Neural cell (in vitro differentiated cells): ENCODE data around the gene ZNF276.

ENCODE experiments used
- EP300 ChIP-seq: fragments of 450-650 bp; conservative IDR thresholded peaks from 2 replicates; pipeline ENCODE4 v1.6.1; 2014; ENCODE audit warnings: antibody characterized with exemption, mild to moderate bottlenecking, moderate library complexity; ENCODE audit not compliant: poor library complexity, severe bottlenecking
- MXI1 ChIP-seq: fragments of 450-650 bp; conservative IDR thresholded peaks from 2 replicates; pipeline ENCODE4 v1.6.1; 2014; ENCODE audit warnings: antibody characterized with exemption, mild to moderate bottlenecking; ENCODE audit not compliant: poor library complexity, severe bottlenecking
- RAD21 ChIP-seq: fragments of 450-650 bp; conservative IDR thresholded peaks from 2 replicates; pipeline ENCODE4 v1.6.1; 2014; ENCODE audit warnings: antibody characterized with exemption, mild to moderate bottlenecking, moderate library complexity
- SMC3 ChIP-seq: fragments of 450-650 bp; conservative IDR thresholded peaks from 2 replicates; pipeline ENCODE4 v1.6.1; 2014; ENCODE audit warnings: antibody characterized with exemption, mild to moderate bottlenecking, moderate library complexity; ENCODE audit not compliant: poor library complexity
- TF ChIP-seq, protein P1 (sequence below): fragments of 450-650 bp; IDR thresholded peaks from 2 replicates; pipeline ENCODE4 v1.5.1; 2014; ENCODE audit warnings: antibody characterized with exemption, mild to moderate bottlenecking, moderate library complexity; ENCODE audit not compliant: poor library complexity, severe bottlenecking
- TF ChIP-seq, protein P2 (sequence below): IDR thresholded peaks from 2 replicates; pipeline ENCODE4 v1.6.1; 2012; ENCODE audit warnings: borderline replicate concordance

DNA sequence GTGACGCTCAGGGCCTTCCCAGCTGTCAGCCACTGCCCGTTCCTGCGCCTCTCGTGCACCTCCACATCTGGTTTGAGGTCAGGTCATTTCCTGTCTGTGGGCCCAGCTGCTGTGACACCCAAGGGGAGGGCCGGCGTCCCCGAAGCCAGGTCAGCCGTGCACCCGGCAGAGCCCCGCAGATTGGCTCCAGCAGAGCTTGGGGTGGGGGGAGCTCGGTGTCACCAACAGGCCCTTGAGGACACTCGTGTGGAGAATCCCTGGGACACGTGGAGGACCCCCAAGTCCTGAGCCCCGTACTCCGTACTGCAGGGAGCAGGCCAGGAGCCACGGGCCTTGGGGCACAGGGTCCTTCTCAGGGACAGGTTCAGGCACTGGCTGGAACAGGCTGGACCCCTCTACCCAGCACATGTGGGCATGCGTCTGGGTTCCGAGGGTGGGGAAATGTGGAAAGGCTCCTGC lies 24.6 kb upstream of the ZNF276 start:
- no peak for TF ChIP-seq RAD21
- TF ChIP-seq SMC3, result no peak
- TF ChIP-seq EP300, result no peak
- TF ChIP-seq, protein P1, sequence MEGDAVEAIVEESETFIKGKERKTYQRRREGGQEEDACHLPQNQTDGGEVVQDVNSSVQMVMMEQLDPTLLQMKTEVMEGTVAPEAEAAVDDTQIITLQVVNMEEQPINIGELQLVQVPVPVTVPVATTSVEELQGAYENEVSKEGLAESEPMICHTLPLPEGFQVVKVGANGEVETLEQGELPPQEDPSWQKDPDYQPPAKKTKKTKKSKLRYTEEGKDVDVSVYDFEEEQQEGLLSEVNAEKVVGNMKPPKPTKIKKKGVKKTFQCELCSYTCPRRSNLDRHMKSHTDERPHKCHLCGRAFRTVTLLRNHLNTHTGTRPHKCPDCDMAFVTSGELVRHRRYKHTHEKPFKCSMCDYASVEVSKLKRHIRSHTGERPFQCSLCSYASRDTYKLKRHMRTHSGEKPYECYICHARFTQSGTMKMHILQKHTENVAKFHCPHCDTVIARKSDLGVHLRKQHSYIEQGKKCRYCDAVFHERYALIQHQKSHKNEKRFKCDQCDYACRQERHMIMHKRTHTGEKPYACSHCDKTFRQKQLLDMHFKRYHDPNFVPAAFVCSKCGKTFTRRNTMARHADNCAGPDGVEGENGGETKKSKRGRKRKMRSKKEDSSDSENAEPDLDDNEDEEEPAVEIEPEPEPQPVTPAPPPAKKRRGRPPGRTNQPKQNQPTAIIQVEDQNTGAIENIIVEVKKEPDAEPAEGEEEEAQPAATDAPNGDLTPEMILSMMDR, result no peak
- TF ChIP-seq, protein P2, sequence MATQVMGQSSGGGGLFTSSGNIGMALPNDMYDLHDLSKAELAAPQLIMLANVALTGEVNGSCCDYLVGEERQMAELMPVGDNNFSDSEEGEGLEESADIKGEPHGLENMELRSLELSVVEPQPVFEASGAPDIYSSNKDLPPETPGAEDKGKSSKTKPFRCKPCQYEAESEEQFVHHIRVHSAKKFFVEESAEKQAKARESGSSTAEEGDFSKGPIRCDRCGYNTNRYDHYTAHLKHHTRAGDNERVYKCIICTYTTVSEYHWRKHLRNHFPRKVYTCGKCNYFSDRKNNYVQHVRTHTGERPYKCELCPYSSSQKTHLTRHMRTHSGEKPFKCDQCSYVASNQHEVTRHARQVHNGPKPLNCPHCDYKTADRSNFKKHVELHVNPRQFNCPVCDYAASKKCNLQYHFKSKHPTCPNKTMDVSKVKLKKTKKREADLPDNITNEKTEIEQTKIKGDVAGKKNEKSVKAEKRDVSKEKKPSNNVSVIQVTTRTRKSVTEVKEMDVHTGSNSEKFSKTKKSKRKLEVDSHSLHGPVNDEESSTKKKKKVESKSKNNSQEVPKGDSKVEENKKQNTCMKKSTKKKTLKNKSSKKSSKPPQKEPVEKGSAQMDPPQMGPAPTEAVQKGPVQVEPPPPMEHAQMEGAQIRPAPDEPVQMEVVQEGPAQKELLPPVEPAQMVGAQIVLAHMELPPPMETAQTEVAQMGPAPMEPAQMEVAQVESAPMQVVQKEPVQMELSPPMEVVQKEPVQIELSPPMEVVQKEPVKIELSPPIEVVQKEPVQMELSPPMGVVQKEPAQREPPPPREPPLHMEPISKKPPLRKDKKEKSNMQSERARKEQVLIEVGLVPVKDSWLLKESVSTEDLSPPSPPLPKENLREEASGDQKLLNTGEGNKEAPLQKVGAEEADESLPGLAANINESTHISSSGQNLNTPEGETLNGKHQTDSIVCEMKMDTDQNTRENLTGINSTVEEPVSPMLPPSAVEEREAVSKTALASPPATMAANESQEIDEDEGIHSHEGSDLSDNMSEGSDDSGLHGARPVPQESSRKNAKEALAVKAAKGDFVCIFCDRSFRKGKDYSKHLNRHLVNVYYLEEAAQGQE, result no peak
- no peak for TF ChIP-seq MXI1
